GM12878 (cell line): ENCODE data around the gene AKAP13. TPM values are rescaled to one million over a fixed set of nuclear protein-coding genes. Genes with fewer than 3 reads are reported as not detected.
A peak's percentile ranks its signal among the peaks of the same experiment; 100 is the strongest.

Experiments
- BCL11A ChIP-seq: IDR thresholded peaks from 2 replicates; pipeline ENCODE4 v1.6.1; 2011; ENCODE audit warnings: low read depth, low read length
- BCLAF1 ChIP-seq: fragments of 450-650 bp; IDR thresholded peaks from 2 replicates; pipeline ENCODE4 v1.6.1; 2017; ENCODE audit warnings: antibody characterized with exemption, mild to moderate bottlenecking, moderate library complexity
- CHD1 ChIP-seq: IDR thresholded peaks from 2 replicates; pipeline ENCODE4 v1.6.1; 2012; ENCODE audit warnings: low read depth, low read length, improper control_type of control experiment
- E2F4 ChIP-seq: IDR thresholded peaks from 2 replicates; pipeline ENCODE4 v1.6.1; 2012; ENCODE audit warnings: low read depth, low read length, improper control_type of control experiment
- E2F8 ChIP-seq: fragments of 450-650 bp; IDR thresholded peaks from 2 replicates; pipeline ENCODE4 v1.6.1; 2018; ENCODE audit warnings: mild to moderate bottlenecking, low read depth, moderate library complexity; ENCODE audit not compliant: partially characterized antibody
- EGR1 ChIP-seq, 2 experiments: IDR thresholded peaks; 1 replicate in 1 of 2; 2 replicates in 1 of 2; pipeline ENCODE4 v1.6.1; 2011 to 2012; ENCODE audit warnings: low read depth in 2 of 2, low read length in 2 of 2, borderline replicate concordance in 1 of 2, mild to moderate bottlenecking in 1 of 2, moderate library complexity in 1 of 2
- EP300 ChIP-seq, 2 experiments: fragments of 150-350 bp in 1 of 2; IDR thresholded peaks; 2 replicates each; pipeline ENCODE4 v1.6.1; 2011 to 2012; ENCODE audit warnings: low read depth in 2 of 2, low read length in 2 of 2, borderline replicate concordance in 1 of 2, improper control_type of control experiment in 1 of 2, inconsistent platforms in 1 of 2; ENCODE audit not compliant: control insufficient read depth in 1 of 2
- ETV6 ChIP-seq, 2 experiments: fragments of 450-650 bp in 1 of 2; IDR thresholded peaks in 1 of 2; conservative IDR thresholded peaks in 1 of 2; 2 replicates each; pipeline ENCODE4 v1.6.1; 2014; ENCODE audit warnings: antibody characterized with exemption in 1 of 2, borderline replicate concordance in 1 of 2, low read depth in 1 of 2, mild to moderate bottlenecking in 1 of 2, moderate library complexity in 1 of 2
- HDGF ChIP-seq: fragments of 450-650 bp; IDR thresholded peaks from 2 replicates; pipeline ENCODE4 v1.6.1; 2016; ENCODE audit warnings: antibody characterized with exemption
- MXI1 ChIP-seq: fragments of 150-350 bp; IDR thresholded peaks from 2 replicates; pipeline ENCODE4 v1.6.1; 2011; ENCODE audit warnings: low read depth, mild to moderate bottlenecking, inconsistent platforms, low read length, improper control_type of control experiment
- MYC ChIP-seq: IDR thresholded peaks from 2 replicates; pipeline ENCODE4 v1.6.1; 2011; ENCODE audit warnings: mild to moderate bottlenecking, low read length, moderate library complexity, inconsistent platforms; ENCODE audit not compliant: insufficient read depth, insufficient replicate concordance, insufficient read length, severe bottlenecking
- NFYA ChIP-seq: IDR thresholded peaks from 2 replicates; pipeline ENCODE4 v1.6.1; 2011; ENCODE audit warnings: low read depth, mild to moderate bottlenecking, low read length, improper control_type of control experiment, borderline replicate concordance
- YY1 ChIP-seq: IDR thresholded peaks from 2 replicates; pipeline ENCODE4 v1.6.1; 2011; ENCODE audit warnings: low read depth, mild to moderate bottlenecking, low read length
- ZBTB33 ChIP-seq: fragments of 450-650 bp; IDR thresholded peaks from 2 replicates; pipeline ENCODE4 v1.6.1; 2017; ENCODE audit warnings: mild to moderate bottlenecking
- polyA plus RNA-seq, 11 experiments: library from polyadenylated mRNA; depleted of rRNA in 4 of 11; unstranded in 6 of 11; stranded (reverse) in 5 of 11; fragments of >200 nt; fragmentation: Nextera tagmentation in 4 of 11; fragmentation: Illumina TruSeq in 1 of 11; extraction: Ambion mirVana in 4 of 11; extraction: Trizol in 1 of 11; gene quantifications; 1 replicate in 1 of 11; 2 replicates in 10 of 11; pipeline versions ENCODE4 v1.2.1 to v1.2.3, GENCODE V29; 2011 to 2016; ENCODE audit warnings: inconsistent platforms in 2 of 11, missing spikeins in 2 of 11, low read depth in 1 of 11
- total RNA-seq, 4 experiments: library from RNA; depleted of rRNA in 3 of 4; stranded (reverse); fragments of >200 nt in 3 of 4; fragmentation: Illumina TruSeq in 1 of 4; extraction: Trizol in 1 of 4; gene quantifications; 2 replicates each; pipeline versions ENCODE4 v1.2.1 to v1.2.3, GENCODE V29; 2013 to 2021

AKAP13 gene
- total and polyA plus RNA-seq, 10 of the 15 experiments (the other 5 are each of a cell fraction or from before 2014, with no cell fraction given): 14.4 to 74.9 (median 55.1) TPM

GRCh38 chr15:85582131-85583079 lies 202.0 kb downstream of the AKAP13 start (continued):
- TF ChIP-seq BCLAF1: no peak
- no peak for TF ChIP-seq NFYA
- TF ChIP-seq ZBTB33: no peak
- TF ChIP-seq E2F4: no peak
- no peak for TF ChIP-seq E2F8
- peak; percentile 43; the same call in 1 of the 2 replicates for TF ChIP-seq HDGF
- TF ChIP-seq MYC: no peak
- TF ChIP-seq BCL11A: peak; percentile 26; the same call in 1 of the 2 replicates
- TF ChIP-seq EGR1 (IDR thresholded peaks at IDR 0.05; ENCODE audit: borderline replicate concordance in 1 of 2, low read depth in 2 of 2, low read length in 2 of 2): no peak
- no peak for TF ChIP-seq MXI1
- TF ChIP-seq EP300 (IDR thresholded peaks at IDR 0.05; ENCODE audit: borderline replicate concordance in 1 of 2, control insufficient read depth in 1 of 2, low read depth in 2 of 2, low read length in 2 of 2): no peak
- TF ChIP-seq CHD1: 0 out of 2 replicates have a peak, but pooled peaks have one; percentile 50
- no peak; a peak in 1 of 4 replicates for TF ChIP-seq ETV6 (conservative IDR thresholded peaks at IDR 0.05 in 1 of 2, IDR thresholded peaks at IDR 0.05 in 1 of 2; ENCODE audit: borderline replicate concordance in 1 of 2, low read depth in 1 of 2)
- no peak; the same call in none of the 2 replicates for TF ChIP-seq YY1
